HG03064 (cell line): Measurements from ENCODE around the gene KCNQ1.

Experiments used
- ATAC-seq: cut with Tn5 transposase; IDR thresholded peaks from one replicate; pipeline ENCODE4 v1.9.1; 2021; ENCODE audit warnings: low read depth; ENCODE audit not compliant: unreplicated experiment

The KCNQ1 gene

DNA sequence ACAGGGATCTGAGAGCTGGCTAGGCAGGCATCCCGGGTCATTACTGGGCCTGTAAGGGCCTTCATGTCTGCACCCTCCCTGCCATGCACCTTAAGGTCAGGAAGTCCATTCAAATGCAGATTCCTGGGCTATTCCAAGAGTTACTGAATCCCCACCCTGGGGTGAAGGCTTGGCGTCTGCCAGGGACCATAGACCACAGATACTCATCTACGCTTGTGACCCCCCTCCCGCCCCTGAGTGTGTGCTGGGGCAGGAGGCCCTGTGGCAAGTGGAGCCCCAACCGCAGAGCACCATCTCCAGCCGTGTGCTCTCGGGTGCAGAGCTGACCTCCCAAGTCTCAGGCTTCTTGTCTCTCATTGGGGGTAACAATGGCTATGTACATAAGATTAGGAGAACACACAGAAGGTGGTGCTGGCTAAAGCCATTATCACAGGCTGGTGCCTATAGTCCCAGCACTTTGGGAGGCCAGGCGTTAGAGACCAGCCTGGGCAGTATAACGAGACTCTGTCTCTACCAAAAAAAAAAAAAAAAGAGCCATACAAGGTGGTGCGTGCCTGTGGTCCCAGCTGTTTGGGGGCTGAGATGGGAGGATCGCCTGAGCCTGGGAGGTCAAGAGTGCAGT lies 274.1 kb downstream of the KCNQ1 start:
- ATAC-seq, result no peak

- ATAC-seq, result no peak
These were observed 275.2 kb downstream of the KCNQ1 start for GRCh38 chr11:2719831-2720590.

DNA sequence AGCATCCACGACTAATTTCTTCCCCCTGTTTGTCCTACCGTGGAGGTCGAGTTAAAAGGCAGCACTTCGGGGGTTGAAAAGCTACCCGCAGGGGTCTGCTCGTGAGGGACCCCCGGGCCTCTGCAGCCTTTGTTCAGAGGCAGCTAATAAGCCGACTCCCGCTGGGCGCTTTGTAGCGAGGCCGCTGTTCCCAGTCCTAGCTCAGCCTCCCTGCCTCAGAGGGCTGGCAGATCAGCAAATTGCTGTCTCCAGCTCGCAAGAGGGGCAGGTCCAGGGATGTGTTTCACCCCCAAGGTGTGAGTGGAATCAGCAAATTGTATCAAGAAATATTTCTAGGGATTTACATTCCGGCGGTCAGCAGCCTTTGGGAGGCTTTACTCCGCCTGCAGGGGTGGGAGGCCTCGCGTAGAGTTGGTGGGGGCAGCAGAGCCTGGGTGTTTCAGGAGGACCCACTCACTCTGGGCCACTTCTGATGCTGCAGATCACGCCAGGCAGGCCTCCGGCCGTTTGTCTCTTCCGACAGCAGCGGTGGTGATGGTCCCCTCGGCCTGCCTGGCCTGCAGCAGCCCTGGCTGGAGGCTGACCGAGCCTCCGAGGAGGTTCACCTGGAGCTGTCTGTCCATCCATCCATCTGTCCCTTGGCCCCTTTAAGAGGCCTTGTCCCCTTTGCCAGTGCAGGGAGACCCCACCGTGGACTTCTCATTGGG lies 276.6 kb downstream of the KCNQ1 start:
- ATAC-seq, result no peak

GRCh38 chr11:2722955-2723354 lies 278.1 kb downstream of the KCNQ1 start:
- no peak for ATAC-seq

- ATAC-seq, result no peak
These were observed 279.3 kb downstream of the KCNQ1 start for GRCh38 chr11:2724104-2724503.

DNA sequence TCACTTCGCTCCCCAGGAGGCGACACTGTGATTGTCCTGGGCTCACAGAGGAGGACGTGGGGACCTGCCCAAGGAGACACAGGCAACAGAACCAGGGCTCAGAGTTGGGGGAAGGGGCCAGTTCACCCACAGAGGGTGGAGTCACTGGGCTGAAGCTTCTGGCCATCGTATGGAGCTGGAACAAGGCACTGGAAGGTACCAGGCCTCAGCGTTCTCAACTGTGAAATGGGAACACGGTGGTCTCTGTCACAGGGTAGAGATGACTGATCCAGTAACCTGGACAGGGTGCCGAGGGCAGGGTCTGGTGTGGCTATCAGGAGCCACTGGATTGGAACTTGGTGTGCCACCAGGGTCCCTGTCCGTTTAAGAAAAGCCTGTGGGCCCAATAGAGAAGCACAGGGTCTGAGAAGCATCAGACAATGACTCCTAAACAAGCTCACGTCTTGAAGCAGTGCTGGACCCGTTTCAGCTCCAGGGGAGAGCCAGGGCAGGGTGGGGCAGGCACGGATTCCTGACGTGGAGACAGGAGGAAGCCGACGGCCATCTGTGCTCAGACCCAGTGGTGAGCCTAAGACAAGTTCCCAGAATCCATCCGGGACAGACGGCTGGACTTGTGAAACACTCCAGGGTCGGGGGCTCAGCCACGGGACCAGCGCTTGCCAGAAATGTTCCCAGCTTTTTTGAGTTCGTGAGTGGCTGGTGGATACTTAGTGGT lies 280.0 kb downstream of the KCNQ1 start:
- ATAC-seq, result no peak

DNA sequence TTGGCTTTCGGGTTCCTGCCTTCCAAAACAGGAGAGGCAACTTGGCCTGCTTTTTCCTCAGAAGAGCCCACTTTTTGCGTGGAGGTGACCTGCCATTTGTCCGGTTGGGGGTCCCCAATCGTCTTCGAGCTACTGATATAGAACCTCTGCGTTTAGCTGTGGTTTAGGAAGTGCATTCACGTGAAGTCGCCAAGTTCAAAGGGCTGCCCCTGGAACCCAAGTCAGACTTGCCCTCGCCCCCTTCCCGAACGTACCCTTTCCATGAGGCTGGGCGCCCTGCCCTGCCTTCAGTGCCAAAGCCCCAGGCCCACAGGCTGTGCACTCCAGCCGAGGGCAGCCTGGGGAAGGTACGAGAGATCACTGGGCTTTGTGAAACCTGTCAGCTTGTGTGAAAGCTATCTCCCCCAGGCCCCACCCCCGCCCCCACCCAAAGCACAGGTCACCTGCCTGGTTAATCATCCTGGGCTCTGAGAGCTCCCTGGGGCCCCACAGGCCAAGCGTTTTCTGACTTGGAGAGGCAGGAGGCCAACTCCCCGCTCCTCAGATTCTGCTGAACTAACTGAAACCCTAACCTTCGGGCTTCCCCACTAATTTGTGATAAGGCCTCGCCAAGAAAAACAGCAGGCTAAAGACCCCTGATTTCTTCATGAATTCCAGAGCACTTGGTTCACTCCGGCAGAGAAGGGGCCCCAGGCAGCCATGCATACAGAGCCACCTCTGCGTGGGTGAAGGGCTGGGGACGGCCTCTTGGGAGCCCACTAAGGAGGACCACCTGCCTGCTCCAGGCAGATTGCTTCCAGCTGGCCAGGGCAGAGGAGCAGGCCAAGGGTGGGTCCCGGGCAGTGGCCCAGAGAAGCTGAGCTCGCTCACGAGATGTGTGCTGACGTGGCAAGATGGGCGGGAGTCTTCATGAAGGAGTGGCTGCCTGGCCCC lies 280.8 kb downstream of the KCNQ1 start:
- ATAC-seq, result no peak

DNA sequence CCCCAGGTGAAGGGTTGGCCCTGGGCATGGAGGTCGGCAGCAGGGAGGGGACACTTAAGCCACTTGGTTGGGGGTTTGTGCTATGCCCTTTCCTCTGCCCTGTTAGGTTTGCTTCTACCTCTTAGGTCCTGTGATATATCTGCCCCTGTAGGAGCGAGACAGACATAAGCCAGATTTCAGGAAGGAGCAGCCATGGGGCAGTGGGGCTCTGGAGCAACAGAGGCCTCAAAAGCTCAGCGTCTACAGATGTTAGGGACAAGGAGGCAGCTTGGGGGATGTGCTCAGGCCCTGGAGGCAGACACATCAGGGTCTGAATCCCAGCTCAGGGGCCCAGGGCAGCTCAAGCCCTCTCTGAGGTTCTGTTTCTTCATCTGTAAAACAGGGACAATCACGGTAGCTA lies 282.2 kb downstream of the KCNQ1 start:
- ATAC-seq, result no peak

GRCh38 chr11:2728128-2728662 lies 283.4 kb downstream of the KCNQ1 start:
- ATAC-seq, result no peak

- ATAC-seq, result no peak
These were observed 284.0 kb downstream of the KCNQ1 start for GRCh38 chr11:2728663-2729332.

DNA sequence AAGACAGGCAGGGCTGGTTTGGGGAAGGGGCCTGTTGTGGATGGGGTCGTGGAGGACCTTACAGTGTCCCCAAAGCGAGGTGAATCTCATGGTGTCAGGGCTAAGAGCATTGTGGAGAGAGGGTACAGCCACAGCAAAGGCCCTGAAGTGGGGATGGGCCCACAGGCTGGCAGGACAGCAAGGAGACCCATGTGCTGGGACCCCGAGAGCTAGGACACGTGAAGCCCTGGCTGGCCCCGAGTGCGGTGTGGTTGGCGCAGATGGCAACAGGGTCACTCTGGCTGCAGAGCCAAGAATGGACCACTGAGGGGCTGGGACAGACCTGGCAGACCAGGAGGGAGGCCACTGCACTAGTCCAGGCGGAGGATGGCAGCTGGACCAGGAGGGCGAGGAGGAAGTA lies 285.0 kb downstream of the KCNQ1 start:
- no peak for ATAC-seq

- no peak for ATAC-seq
These were observed 285.7 kb downstream of the KCNQ1 start for GRCh38 chr11:2730272-2731129.

DNA sequence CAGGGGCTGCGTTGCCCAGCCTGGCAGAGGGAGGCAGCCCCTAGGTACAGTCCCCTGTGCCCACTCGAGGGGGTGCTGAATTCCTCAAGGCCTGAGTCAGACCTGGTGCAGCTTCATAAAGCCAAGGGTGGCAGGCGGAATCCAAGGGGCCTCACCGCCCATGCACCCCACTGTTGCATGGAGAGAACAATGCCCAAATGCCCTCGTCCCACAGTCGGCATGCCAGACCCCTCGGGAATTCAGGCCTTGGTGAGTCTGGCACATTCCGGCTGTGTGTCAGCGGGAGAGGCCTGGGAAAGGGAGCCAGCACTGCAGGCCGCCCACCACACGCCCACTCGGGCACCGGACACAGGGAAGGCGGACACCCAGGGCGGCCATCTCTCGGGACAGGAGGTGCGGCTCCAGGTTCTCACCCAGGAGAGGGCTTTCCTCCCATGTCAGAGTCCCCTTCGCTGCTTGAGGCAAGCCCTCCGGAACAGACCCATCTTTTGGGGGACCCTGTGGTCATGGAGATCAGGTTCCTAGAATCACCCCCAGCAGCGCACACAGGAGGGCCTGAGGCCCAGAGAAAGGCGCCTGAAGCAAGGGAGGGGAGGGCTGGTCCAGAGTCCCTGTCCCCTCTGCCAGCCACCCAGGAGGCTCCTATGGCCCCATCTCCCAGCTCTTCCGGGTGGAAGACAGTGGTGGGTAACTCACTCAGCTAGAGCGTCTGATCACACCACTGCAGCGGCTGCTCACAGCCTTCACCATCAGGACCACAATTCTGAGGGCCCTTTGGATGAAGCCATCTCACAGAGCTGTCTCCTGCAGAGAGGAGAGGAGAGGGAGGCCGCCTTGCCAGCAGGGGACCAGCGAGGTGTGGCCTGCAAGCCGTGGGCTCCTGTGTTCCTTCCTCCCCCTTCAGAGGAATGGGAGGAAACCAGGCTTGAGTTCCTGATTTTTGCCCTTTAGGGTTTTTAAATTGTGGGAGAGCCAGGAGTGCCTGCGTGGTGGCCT lies 286.6 kb downstream of the KCNQ1 start:
- no peak for ATAC-seq

DNA sequence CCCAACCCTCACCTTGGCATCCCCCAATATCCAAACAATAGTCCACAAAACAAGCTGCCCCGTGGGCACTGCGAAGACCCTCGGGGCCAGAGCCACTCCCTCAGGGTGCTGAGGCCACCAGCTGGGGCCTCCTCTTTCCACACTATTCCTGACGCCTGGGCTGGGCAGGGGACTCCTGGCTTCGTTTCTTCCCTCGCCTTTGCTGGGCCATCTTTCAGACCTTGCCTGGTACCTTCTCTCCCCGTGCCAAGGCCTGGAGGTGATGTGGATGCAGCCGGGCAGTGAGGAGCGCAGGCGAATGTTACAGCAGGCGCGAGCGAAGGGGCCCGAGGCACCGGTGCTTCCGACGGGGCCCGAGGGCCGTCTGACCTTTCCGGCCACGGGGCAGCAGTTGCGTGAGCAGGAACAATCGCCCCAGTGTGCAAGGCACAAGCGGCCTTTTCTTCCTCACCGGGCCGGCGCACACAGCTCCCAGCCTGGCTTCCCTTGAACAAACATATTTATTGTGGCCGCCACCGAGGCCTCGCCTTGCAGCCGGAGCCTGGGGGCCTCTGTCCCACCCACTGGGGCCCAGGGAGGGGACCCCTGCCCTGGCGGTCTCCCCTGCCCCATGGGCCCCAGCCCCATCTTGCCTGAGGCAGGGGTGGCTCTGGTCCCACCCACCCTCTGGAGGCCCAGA lies 287.6 kb downstream of the KCNQ1 start:
- ATAC-seq, result no peak

DNA sequence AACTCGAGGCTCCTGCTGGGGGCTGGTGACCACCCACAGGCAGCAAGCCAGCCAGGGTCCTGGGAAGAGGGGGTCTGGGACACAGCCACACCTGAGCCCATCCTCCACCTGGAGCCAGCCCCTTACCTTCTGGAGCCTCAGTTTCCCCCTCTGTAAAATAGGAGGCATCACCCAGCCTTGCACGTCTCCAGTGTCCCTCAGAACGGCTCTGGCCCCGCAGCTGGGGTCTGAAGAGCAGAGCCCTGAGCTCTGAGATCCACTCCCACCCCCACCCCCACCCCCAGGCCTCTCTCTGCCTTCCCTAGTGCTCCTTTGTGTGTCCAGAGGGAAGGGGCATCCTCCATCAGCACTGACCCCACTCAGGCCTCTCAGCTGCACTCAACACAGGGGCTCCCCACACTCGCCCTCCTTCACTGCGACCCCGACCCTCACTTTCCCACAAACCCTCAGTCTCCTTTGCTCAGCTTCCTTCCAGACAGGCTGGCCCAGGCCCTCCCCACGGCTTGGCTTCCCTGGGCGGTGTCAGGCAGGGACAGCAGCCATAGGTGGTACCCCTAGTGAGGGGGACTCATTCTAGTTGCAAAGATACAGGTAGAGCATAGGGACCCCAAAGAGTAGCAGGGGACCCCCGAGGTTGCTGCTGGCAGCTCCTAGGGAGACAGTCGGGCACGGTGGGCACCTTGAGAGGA lies 288.3 kb downstream of the KCNQ1 start:
- ATAC-seq, result no peak
